HEK293 (cell line): ENCODE data around the gene CXCL12.

Experiments used
- CTCF ChIA-PET: fragments of 350-600 bp; formaldehyde crosslinking; extraction: SDS; loops from one replicate; lab custom pipeline; 2021; ENCODE audit warnings: antibody characterized with exemption; lab: Yijun Ruan, JAX
- POLR2A ChIA-PET: fragments of 300-600 bp; formaldehyde crosslinking; extraction: SDS; loops from one replicate; lab custom pipeline; 2020; ENCODE audit warnings: antibody characterized with exemption, inconsistent platforms; lab: Yijun Ruan, JAX
- H3K27ac ChIP-seq: fragments of 200-500 bp; sonication (Bioruptor generic); 2 replicates; pipeline ENCODE4 v1.5.1; 2014; ENCODE audit warnings: low read depth, low read length, control low read depth, inconsistent platforms; ENCODE audit errors: extremely low read depth
- H3K36me3 ChIP-seq, 2 experiments: fragments of 200-500 bp in 1 of 2; sonication (Bioruptor generic) in 1 of 2; 1 replicate in 1 of 2; 2 replicates in 1 of 2; pipeline ENCODE4 v1.5.1; 2014 to 2017; ENCODE audit warnings: inconsistent platforms in 2 of 2, low read length in 2 of 2; ENCODE audit not compliant: control insufficient read depth in 2 of 2, insufficient read depth in 1 of 2
- H3K4me1 ChIP-seq: fragments of 200-500 bp; sonication (Bioruptor generic); 2 replicates; pipeline ENCODE4 v1.5.1; 2014; ENCODE audit warnings: mild to moderate bottlenecking, low read length, inconsistent platforms; ENCODE audit not compliant: control insufficient read depth, insufficient read depth
- H3K4me3 ChIP-seq: 2 replicates; pipeline ENCODE4 v1.5.1; 2011; ENCODE audit warnings: low read depth, mild to moderate bottlenecking, control low read depth, low read length, moderate library complexity
- H3K9me3 ChIP-seq: fragments of 200-500 bp; sonication (Bioruptor generic); 2 replicates; pipeline ENCODE4 v1.5.1; 2014; ENCODE audit warnings: low read depth, low read length, inconsistent platforms; ENCODE audit not compliant: control insufficient read depth, insufficient read depth
- GLIS1 ChIP-seq: fragments of 450-650 bp; formaldehyde crosslinking; IDR thresholded peaks from 2 replicates; pipeline ENCODE4 v1.5.1; 2016; ENCODE audit warnings: missing biosample characterization, missing genetic modification characterization
- KLF10 ChIP-seq: fragments of 450-650 bp; IDR thresholded peaks from 2 replicates; pipeline ENCODE4 v1.5.1; 2018; ENCODE audit warnings: missing biosample characterization, mild to moderate bottlenecking, missing genetic modification characterization
- SP2 ChIP-seq: fragments of 450-650 bp; formaldehyde crosslinking; IDR thresholded peaks from 2 replicates; pipeline ENCODE4 v1.5.1; 2016; ENCODE audit warnings: missing biosample characterization, missing genetic modification characterization
- SP3 ChIP-seq: fragments of 450-650 bp; formaldehyde crosslinking; IDR thresholded peaks from 2 replicates; pipeline ENCODE4 v1.5.1; 2016; ENCODE audit warnings: missing biosample characterization, missing genetic modification characterization
- WT1 ChIP-seq: fragments of 450-650 bp; formaldehyde crosslinking; IDR thresholded peaks from 2 replicates; pipeline ENCODE4 v1.5.1; 2016; ENCODE audit warnings: missing biosample characterization, missing genetic modification characterization
- YY1 ChIP-seq: fragments of 450-650 bp; formaldehyde crosslinking; IDR thresholded peaks from 2 replicates; pipeline ENCODE4 v1.5.1; 2018; ENCODE audit warnings: missing biosample characterization, missing genetic modification characterization
- ZBTB1 ChIP-seq: fragments of 450-650 bp; formaldehyde crosslinking; IDR thresholded peaks from 2 replicates; pipeline ENCODE4 v1.5.1; 2016; ENCODE audit warnings: missing biosample characterization, missing genetic modification characterization
- ZNF146 ChIP-seq: fragments of 450-650 bp; formaldehyde crosslinking; IDR thresholded peaks from 2 replicates; pipeline ENCODE4 v1.5.1; 2016; ENCODE audit warnings: missing biosample characterization, missing genetic modification characterization
- ZNF155 ChIP-seq: fragments of 450-650 bp; formaldehyde crosslinking; IDR thresholded peaks from 2 replicates; pipeline ENCODE4 v1.5.1; 2016; ENCODE audit warnings: missing biosample characterization, missing genetic modification characterization
- ZNF2 ChIP-seq: fragments of 450-650 bp; formaldehyde crosslinking; IDR thresholded peaks from 2 replicates; pipeline ENCODE4 v1.5.1; 2016; ENCODE audit warnings: missing biosample characterization, missing genetic modification characterization
- ZNF214 ChIP-seq: fragments of 450-650 bp; formaldehyde crosslinking; IDR thresholded peaks from 2 replicates; pipeline ENCODE4 v1.5.1; 2017; ENCODE audit warnings: missing biosample characterization, mild to moderate bottlenecking, missing genetic modification characterization, borderline replicate concordance
- ZNF221 ChIP-seq: fragments of 450-650 bp; formaldehyde crosslinking; IDR thresholded peaks from 2 replicates; pipeline ENCODE4 v1.5.1; 2017; ENCODE audit warnings: missing biosample characterization, missing genetic modification characterization, borderline replicate concordance
- ZNF248 ChIP-seq: fragments of 450-650 bp; formaldehyde crosslinking; IDR thresholded peaks from 2 replicates; pipeline ENCODE4 v1.5.1; 2017; ENCODE audit warnings: missing biosample characterization, missing genetic modification characterization
- ZNF391 ChIP-seq: fragments of 450-650 bp; formaldehyde crosslinking; IDR thresholded peaks from 2 replicates; pipeline ENCODE4 v1.5.1; 2016; ENCODE audit warnings: low read depth, missing biosample characterization, missing genetic modification characterization, borderline replicate concordance
- ZNF529 ChIP-seq: fragments of 450-650 bp; formaldehyde crosslinking; IDR thresholded peaks from 2 replicates; pipeline ENCODE4 v1.5.1; 2017; ENCODE audit warnings: missing genetic modification characterization, missing biosample characterization; ENCODE audit not compliant: insufficient replicate concordance
- ZNF530 ChIP-seq: fragments of 450-650 bp; formaldehyde crosslinking; IDR thresholded peaks from 2 replicates; pipeline ENCODE4 v1.5.1; 2016; ENCODE audit warnings: low read depth, missing biosample characterization, missing genetic modification characterization
- ZNF558 ChIP-seq: fragments of 450-650 bp; formaldehyde crosslinking; IDR thresholded peaks from 2 replicates; pipeline ENCODE4 v1.5.1; 2016; ENCODE audit warnings: missing biosample characterization, missing genetic modification characterization
- ZNF560 ChIP-seq: fragments of 450-650 bp; formaldehyde crosslinking; IDR thresholded peaks from 2 replicates; pipeline ENCODE4 v1.5.1; 2017; ENCODE audit warnings: missing biosample characterization, missing genetic modification characterization, borderline replicate concordance
- ZNF660 ChIP-seq: fragments of 450-650 bp; IDR thresholded peaks from 2 replicates; pipeline ENCODE4 v1.5.1; 2018; ENCODE audit warnings: missing biosample characterization, mild to moderate bottlenecking, missing genetic modification characterization
- ZNF76 ChIP-seq: fragments of 450-650 bp; formaldehyde crosslinking; IDR thresholded peaks from 2 replicates; pipeline ENCODE4; 2016; ENCODE audit warnings: low read depth, missing biosample characterization, missing genetic modification characterization, borderline replicate concordance
- ZNF830 ChIP-seq: fragments of 450-650 bp; IDR thresholded peaks from 2 replicates; pipeline ENCODE4 v1.5.0; 2018; ENCODE audit warnings: missing biosample characterization, missing genetic modification characterization, low read depth, mild to moderate bottlenecking, moderate library complexity
- ZSCAN23 ChIP-seq: fragments of 450-650 bp; formaldehyde crosslinking; IDR thresholded peaks from 2 replicates; pipeline ENCODE4 v1.5.1; 2016; ENCODE audit warnings: missing biosample characterization, missing genetic modification characterization
- TF ChIP-seq, protein P1 (sequence below): fragments of 450-650 bp; formaldehyde crosslinking; IDR thresholded peaks from 2 replicates; pipeline ENCODE4 v1.5.1; 2016; ENCODE audit warnings: missing biosample characterization, missing genetic modification characterization
- TF ChIP-seq, protein P2 (sequence below): fragments of 450-650 bp; formaldehyde crosslinking; IDR thresholded peaks from 2 replicates; pipeline ENCODE4 v1.5.1; 2016; ENCODE audit warnings: missing biosample characterization, missing genetic modification characterization
- TF ChIP-seq, protein P3 (sequence below): fragments of 450-650 bp; formaldehyde crosslinking; IDR thresholded peaks from 2 replicates; pipeline ENCODE4 v1.5.1; 2017; ENCODE audit warnings: missing biosample characterization, missing genetic modification characterization
- TF ChIP-seq, protein P4 (sequence below): fragments of 450-650 bp; formaldehyde crosslinking; IDR thresholded peaks from 2 replicates; pipeline ENCODE4 v1.5.1; 2017; ENCODE audit warnings: missing biosample characterization, missing genetic modification characterization
- TF ChIP-seq, protein P5 (sequence below): fragments of 450-650 bp; IDR thresholded peaks from 2 replicates; pipeline ENCODE4 v1.5.1; 2018; ENCODE audit warnings: missing biosample characterization, mild to moderate bottlenecking, missing genetic modification characterization
- TF ChIP-seq, protein P6 (sequence below): fragments of 450-650 bp; formaldehyde crosslinking; IDR thresholded peaks from 2 replicates; pipeline ENCODE4 v1.5.1; 2016; ENCODE audit warnings: missing biosample characterization, missing genetic modification characterization

CXCL12 gene

DNA sequence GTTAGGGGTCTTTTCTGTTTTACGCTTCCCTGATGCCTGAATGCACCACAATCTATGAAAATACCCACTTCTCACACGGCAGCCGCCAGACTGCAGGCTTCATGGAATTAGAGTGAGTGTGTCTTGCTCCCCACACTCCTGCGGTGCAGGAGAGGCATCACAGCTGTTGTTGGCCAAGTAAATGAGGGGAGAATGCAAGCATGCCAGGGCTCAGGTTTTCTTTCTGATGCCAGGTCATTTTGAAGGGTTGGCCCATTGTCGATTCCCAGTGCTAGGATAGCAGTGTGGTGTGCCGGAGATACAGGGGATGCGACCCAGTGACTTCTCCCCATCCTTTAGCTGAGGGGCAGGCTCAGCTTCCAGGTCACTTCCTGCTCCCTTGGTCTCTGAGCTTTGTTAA lies 16.3 kb downstream of the CXCL12 start:
- ChIA-PET POLR2A (no interaction called here), CTCF (interaction anchor here (0.9 kb wide), 1 partner anchor 18 kb away, joined by 3 read pairs; no protein-coding TSS in a partner anchor)
- H3K4me3 ChIP-seq, result no peak overlapping the region
- no peaks in the 10 kb centered on the region for H3K36me3 ChIP-seq
- no peak for TF ChIP-seq ZSCAN23
- TF ChIP-seq, protein P1, sequence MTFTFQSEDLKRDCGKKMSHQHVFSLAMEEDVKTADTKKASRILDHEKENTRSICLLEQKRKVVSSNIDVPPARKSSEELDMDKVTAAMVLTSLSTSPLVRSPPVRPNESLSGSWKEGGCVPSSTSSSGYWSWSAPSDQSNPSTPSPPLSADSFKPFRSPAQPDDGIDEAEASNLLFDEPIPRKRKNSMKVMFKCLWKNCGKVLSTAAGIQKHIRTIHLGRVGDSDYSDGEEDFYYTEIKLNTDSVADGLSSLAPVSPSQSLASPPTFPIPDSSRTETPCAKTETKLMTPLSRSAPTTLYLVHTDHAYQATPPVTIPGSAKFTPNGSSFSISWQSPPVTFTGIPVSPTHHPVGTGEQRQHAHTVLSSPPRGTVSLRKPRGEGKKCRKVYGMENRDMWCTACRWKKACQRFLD (tag by site-specific recombination), result no peak
- TF ChIP-seq SP2 (tag by site-specific recombination), result no peak
- no peak for TF ChIP-seq ZNF558 (tag by site-specific recombination)
- TF ChIP-seq KLF10 (tag by site-specific recombination), result no peak
- TF ChIP-seq ZNF155 (tag by site-specific recombination), result no peak
- TF ChIP-seq ZNF76 (tag by site-specific recombination), result no peak
- TF ChIP-seq ZNF530, result no peak
- TF ChIP-seq ZNF660 (tag by site-specific recombination), result no peak
- TF ChIP-seq ZNF248 (tag by site-specific recombination), result no peak
- no peak for TF ChIP-seq SP3 (tag by site-specific recombination)
- TF ChIP-seq, protein P2, sequence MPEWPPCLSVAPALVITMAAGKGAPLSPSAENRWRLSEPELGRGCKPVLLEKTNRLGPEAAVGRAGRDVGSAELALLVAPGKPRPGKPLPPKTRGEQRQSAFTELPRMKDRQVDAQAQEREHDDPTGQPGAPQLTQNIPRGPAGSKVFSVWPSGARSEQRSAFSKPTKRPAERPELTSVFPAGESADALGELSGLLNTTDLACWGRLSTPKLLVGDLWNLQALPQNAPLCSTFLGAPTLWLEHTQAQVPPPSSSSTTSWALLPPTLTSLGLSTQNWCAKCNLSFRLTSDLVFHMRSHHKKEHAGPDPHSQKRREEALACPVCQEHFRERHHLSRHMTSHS (tag by site-specific recombination), result no peak
- TF ChIP-seq, all 188 proteins: peak for 0
- no peak overlapping the region for H3K27ac ChIP-seq
- no peaks in the 10 kb centered on the region for H3K9me3 ChIP-seq
- H3K4me1 ChIP-seq, result no peaks in the 10 kb centered on the region

DNA sequence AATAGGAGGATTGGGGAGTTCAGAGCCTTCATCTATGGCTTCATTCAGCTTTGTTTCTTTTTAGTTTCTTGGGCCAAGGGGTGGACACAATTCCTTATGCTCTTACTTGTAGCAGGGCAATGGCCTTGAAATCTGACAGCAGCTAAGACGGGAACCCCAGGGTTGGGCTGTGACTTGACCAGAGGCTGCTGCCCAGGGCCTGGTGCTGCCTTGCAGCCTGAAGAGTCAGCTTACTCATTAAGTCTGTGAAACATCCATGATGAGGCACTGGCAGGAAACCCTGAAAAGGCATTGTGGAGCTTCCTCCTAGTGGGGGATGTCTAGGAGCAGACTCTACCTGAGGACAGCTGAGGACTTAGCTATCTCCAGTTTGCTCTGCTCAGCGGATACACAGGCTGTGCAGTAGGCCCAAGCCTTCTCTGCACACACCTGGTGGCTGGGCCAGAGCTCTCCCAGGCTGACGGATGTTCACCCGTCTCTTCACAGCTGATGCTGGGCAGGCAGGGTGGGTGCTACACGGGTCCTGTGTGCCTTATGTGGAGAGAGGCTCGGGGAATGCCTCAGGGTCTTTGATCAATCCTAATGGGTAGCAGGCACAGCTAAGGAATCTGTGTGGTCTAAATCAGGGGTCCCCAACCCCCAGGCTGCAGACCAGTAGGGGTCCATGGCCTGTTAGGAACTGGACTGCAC lies 17.8 kb downstream of the CXCL12 start:
- TF ChIP-seq ZNF221 (no peak), ZNF2 (tag by site-specific recombination) (no peak), ZNF391 (tag by site-specific recombination) (no peak), ZBTB1 (tag by site-specific recombination) (no peak), YY1 (tag by site-specific recombination) (no peak), ZNF529 (no peak), ZNF146 (tag by site-specific recombination) (no peak), ZNF560 (tag by site-specific recombination) (no peak), ZNF830 (no peak), ZNF214 (tag by site-specific recombination) (no peak), GLIS1 (no peak), ZNF76 (tag by site-specific recombination) (no peak), ZSCAN23 (no peak), WT1 (tag by site-specific recombination) (no peak)
- TF ChIP-seq, protein P3, sequence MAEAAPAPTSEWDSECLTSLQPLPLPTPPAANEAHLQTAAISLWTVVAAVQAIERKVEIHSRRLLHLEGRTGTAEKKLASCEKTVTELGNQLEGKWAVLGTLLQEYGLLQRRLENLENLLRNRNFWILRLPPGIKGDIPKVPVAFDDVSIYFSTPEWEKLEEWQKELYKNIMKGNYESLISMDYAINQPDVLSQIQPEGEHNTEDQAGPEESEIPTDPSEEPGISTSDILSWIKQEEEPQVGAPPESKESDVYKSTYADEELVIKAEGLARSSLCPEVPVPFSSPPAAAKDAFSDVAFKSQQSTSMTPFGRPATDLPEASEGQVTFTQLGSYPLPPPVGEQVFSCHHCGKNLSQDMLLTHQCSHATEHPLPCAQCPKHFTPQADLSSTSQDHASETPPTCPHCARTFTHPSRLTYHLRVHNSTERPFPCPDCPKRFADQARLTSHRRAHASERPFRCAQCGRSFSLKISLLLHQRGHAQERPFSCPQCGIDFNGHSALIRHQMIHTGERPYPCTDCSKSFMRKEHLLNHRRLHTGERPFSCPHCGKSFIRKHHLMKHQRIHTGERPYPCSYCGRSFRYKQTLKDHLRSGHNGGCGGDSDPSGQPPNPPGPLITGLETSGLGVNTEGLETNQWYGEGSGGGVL (tag by site-specific recombination), result no peak
- TF ChIP-seq, protein P4, sequence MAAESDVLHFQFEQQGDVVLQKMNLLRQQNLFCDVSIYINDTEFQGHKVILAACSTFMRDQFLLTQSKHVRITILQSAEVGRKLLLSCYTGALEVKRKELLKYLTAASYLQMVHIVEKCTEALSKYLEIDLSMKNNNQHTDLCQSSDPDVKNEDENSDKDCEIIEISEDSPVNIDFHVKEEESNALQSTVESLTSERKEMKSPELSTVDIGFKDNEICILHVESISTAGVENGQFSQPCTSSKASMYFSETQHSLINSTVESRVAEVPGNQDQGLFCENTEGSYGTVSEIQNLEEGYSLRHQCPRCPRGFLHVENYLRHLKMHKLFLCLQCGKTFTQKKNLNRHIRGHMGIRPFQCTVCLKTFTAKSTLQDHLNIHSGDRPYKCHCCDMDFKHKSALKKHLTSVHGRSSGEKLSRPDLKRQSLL (tag by site-specific recombination), result no peak
- TF ChIP-seq, protein P5, sequence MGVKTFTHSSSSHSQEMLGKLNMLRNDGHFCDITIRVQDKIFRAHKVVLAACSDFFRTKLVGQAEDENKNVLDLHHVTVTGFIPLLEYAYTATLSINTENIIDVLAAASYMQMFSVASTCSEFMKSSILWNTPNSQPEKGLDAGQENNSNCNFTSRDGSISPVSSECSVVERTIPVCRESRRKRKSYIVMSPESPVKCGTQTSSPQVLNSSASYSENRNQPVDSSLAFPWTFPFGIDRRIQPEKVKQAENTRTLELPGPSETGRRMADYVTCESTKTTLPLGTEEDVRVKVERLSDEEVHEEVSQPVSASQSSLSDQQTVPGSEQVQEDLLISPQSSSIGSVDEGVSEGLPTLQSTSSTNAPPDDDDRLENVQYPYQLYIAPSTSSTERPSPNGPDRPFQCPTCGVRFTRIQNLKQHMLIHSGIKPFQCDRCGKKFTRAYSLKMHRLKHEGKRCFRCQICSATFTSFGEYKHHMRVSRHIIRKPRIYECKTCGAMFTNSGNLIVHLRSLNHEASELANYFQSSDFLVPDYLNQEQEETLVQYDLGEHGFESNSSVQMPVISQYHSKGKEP, result no peak
- TF ChIP-seq, protein P6, sequence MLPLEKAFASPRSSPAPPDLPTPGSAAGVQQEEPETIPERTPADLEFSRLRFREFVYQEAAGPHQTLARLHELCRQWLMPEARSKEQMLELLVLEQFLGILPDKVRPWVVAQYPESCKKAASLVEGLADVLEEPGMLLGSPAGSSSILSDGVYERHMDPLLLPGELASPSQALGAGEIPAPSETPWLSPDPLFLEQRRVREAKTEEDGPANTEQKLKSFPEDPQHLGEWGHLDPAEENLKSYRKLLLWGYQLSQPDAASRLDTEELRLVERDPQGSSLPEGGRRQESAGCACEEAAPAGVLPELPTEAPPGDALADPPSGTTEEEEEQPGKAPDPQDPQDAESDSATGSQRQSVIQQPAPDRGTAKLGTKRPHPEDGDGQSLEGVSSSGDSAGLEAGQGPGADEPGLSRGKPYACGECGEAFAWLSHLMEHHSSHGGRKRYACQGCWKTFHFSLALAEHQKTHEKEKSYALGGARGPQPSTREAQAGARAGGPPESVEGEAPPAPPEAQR (tag by site-specific recombination), result no peak

More for the DNA sequence above, 17.8 kb downstream of the CXCL12 start:
- ChIA-PET CTCF (no interaction called here), POLR2A (no interaction called here)
- Histone ChIP-seq H3K36me3 (no peaks in the 10 kb centered on the region), H3K27ac (no peak overlapping the region), H3K4me1 (no peaks in the 10 kb centered on the region), H3K4me3 (no peak overlapping the region), H3K9me3 (no peaks in the 10 kb centered on the region)
